CD4-positive, alpha-beta T cell treated with Interleukin-17A for 1 hour (primary cell): Measurements from ENCODE around the gene FBXO42.

Experiments
- DNase-seq: peaks from one replicate; pipeline ENCODE4 v3.0.0-alpha.2; 2020

The FBXO42 gene

DNA sequence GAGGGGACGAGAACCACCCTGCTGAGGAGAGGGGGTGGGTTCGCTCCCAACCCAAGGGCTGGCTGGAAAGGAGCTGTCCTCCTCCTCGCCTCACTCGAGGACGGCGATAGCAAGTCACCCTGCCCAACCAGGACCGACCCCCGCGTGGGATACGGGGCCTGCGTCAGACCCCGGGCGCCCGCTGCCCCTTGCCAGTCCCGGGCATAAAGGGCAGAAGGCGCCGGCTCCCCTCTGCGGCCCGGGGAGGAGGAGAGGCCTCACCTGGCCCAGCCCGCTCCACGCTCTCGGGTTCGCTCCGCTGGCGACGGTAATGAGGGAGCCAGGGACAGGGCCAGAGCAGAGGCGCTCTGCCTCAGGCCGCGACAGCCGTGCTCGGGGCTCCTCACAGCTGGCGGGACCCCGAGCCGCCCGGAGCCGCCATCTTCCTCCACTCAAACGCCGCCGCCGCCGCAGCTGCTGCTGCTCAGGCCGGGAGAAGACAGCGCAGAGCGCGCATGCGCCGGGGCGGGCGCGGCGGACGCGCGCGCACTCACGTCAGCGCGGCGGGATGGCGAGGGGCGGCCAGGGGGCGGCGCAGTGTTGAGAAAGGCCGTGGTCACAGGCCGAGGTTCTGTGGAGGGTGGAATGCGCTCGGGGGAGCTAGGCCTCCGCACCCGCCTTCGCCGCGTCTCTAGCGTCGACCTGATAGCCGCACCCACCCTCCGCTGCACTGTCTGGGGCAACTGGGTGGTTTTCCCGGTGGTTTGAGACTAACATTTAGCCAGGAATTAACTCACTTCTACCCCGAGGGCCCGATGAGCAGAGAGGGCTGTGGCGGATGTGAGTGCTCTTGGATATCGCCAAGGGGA, at the start of gene FBXO42:
TSS of gene FBXO42 (minus strand) at position 487 of the 848 bp plus-strand sequence. CDS start 37,062 bp downstream, outside the sequence.
- peak; percentile 95 for DNase-seq

DNA sequence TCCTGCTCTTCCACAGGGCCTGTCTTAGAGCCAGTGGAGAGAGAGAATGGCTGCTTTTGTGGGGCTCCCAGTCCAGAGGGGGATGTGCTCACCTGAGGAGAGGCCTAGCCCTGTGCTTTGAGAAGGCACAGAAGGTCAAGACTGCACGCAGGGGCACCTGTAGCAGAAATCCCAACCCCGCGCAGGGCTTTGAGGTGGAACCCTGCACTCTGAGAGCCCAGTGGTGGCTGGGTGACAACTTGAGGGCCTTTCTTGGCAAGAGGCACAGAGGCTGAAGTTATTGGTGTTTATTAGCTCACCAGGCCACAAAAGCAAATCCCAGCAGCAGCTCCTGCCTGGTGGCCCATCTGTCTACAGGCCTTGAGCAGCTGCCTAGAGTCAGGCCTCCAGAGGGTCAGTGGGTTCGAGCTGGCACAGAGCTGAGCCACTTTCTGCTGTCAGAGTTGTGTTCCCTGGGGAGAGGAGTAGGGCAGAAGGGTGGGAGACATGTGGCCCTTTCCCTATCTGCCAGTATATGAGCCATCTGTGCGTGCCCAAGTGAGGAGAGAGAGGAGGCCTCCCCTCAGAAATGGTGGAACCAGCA, 46.2 kb upstream of the FBXO42 start:
- no peak for DNase-seq

DNA sequence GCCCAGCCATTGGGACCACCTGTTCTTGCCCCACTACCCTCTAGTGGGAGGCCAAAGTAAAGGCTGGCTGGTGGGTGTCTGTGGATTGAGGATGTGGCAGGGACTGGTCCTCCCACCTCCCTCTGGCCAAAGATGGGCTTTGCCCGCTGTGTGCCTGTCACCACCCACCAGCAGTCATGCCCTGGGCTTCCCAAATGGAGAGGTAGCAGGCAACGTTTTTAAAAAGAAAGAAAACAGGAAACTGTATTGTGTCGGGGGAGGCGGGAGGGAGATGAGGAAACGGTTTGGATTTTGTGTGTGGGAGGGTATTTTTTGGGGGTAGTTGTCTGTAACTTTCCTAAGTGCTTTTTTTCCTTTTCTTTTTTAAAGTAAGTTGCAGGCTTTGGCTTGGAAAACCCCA, 44.8 kb upstream of the FBXO42 start:
- no peak for DNase-seq

DNA sequence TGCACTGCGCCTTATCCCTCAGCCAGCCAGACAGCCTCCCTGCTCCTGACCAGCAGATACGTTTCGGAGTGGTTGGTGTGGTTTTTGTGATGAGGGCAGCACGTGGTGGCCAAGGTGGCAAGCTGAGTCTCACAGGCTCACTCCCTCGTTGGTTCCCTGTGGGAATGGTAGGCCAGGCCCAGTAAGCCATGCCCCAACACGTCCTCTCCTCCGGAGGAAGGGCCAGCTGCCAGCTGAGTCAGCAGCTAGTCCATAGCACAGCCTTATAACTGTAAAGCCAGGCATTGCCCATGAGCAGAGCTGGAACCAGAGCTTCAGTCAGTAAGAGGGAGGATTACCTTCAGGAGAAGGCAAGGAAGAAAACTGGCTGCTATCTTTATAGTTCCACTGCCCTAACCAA, 44.3 kb upstream of the FBXO42 start:
- no peak for DNase-seq

DNA sequence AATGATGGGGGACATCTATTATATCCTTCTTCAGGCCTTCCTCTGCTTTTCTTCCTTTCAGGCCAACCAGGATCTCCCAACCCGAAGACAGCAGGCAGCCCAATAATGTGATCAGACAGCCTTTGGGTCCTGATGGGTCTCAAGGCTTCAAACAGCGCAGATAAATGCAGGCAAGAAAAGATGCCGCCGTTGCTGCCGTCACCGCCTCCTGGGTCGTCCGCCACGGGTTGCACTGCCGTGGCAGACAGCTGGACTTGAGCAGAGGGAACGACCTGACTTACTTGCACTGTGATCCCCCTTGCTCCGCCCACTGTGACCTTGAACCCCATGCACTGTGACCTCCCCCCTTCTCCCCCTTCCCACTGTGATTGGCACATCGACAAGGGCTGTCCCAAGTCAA, 42.7 kb upstream of the FBXO42 start:
- DNase-seq = no peak

DNA sequence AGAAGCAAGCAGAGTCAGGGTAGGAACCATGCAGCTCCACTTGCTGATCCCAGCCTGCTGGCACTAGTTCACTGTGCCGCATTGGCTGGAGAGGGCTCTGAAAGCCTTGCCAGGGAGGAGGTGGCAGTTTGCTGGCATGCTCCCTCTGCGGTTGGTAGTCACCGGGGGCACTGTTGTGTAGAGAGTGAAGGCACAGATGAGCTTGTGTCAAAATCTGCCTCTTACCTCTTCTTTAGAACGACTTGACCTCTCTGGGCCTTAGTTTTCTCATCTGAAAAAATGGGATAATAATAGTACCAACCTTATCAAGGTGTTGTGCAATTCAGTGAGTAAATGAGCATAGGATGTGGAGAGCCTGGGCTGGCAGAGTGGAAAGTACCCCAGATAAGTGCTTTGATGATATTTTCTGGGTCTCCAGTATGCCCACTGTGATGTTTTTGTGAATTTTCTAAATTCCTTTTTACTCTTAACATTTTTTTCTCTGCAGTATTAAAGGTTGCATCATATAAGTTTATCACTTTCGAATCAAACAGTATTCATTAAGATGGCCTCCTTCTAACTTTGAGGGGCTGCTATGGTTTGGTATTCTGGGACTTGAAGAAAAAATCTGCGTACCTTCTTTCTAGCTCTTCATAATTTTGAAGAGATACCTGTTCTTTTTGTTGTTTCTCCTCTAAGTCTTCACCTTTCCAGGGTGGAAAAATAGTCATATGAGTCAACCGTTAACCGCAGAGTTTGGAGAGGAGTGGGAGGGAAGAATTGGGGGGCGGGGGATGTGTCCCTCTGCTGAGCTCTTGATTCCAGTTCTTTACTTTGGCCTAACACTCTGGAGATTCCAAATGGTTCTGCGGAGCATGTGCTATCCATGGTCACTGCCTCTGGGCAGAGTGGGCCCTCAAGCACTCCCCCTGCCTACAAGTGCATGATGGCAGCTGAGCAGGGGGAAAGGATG, 41.6 kb upstream of the FBXO42 start:
- DNase-seq = no peak

DNA sequence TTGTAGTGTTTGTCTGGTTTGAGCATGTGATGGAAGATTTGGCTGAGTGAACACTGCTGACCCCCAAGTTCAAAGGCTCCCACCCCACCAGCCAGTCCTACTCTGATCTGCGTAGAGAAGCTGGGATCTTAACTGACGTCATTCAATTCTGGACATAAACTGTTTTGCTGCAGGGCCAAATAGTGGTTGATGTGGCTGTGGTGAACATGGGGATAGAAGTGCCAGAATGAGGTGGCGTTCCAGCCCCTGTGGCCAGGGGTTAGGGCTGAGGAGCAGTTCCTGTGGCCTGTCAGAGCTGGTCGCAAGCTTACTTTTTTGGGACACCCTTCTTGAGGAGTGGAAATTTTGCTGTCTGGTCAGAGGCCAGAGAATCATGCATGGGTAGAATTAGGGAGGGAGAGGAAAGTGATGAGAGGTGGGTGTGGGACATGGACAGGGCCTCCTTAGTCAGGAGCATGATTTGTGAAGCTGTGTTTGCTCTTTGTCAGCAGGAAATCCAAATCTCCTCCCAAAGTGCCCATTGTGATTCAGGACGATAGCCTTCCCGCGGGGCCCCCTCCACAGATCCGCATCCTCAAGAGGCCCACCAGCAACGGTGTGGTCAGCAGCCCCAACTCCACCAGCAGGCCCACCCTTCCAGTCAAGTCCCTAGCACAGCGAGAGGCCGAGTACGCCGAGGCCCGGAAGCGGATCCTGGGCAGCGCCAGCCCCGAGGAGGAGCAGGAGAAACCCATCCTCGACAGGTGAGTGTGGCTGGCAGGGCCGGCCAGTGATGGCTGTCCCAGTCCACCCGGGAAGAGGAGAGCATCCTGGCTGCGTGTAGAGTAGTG, 40.7 kb upstream of the FBXO42 start:
- no peak for DNase-seq

DNA sequence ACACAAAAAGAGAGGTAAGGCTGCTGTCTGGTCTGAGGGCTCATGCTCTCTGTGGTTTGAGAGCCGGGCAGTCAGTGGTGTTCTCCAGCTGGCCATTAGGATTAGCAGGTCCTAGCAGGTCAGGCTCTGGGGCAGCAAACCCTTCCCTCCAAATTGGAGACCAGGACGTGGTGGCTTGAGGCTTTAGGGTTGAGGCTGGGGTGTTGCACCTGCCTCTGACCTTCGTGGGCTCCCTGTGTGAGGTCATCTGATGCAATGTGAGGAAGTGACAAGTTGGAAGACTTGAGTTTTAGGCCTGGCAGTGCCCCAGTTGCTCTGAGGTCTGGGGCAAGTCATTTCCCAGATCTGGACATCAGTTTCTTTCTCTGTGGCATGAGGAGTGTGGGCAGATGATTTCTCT, 39.1 kb upstream of the FBXO42 start:
- no peak for DNase-seq

DNA sequence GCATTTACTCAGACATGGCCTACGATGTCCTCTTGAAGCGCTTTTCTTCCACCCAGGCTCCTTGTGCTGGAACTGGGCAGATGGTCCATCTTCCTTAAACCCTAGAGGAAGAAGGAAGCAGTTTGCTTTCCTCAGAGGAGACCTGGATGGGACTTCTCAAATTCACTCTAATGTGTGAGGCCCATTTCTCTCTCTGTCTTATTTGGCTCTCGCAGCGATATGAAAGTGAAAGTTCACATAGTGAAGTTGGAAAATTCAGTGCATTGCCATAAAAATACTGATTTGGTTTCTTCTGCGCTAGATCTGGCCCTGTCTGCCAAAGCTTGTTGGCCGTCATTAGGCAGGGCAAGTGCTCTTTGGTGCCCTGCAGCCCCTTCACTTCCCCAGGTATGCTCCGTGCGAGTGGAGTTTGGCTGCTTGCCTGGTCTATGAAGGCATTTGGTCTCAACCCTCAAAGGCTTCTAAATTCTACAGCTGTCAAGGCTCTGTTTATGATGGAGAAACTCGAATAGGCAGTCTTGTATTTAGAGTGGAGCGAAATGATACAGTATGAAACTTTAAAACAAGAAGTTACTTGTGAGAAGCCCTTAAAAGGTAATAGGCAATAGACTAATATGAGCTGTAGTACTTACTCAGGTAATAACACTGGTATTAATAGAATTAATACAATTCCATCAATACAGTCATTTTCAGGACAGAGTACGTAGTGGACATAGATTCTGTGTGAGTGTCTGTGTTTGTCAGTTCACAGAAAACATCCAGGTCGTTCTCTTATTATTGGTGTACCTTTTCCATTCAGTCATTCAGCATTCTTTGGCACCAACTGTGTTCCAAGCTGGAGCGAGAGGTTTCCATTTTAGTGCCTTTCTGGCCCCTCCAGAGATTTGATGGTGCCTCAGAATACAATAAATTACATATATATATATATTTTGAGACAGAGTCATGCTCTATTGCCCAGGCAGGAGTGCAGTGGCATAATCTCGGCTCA, 35.2 kb upstream of the FBXO42 start:
- DNase-seq = peak; percentile 33

DNA sequence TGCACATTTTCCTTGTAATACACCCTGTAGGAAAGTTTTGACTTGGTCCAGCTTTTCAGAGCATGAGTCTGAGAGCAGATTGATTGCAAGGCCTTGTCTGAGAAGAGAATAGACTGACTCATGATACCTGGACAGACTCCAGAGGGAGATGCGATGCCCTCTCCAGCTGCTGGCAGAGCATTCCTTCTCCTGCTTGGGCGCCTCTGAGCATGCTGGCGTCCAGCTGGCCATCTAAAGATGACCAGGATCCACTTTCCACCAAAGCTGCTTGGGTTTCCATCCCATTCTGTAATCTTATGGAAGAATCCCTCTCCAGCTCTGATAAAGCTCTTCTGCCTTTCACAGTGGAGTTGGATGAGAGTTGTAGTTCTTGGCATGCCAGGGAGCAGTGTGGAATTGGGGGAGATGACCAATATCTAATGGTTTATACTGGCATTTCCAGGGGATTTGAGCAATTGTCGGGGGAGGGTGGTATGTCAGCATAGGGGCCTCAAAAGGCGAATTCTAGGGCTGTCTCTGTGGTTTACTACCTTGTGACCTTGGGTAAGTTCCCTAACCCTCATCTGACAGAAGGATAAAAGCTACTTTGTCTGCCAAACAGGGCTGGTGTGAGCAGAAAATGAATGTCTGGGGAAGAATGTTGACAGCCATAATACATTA, 34.3 kb upstream of the FBXO42 start:
- DNase-seq = peak; percentile 18

DNA sequence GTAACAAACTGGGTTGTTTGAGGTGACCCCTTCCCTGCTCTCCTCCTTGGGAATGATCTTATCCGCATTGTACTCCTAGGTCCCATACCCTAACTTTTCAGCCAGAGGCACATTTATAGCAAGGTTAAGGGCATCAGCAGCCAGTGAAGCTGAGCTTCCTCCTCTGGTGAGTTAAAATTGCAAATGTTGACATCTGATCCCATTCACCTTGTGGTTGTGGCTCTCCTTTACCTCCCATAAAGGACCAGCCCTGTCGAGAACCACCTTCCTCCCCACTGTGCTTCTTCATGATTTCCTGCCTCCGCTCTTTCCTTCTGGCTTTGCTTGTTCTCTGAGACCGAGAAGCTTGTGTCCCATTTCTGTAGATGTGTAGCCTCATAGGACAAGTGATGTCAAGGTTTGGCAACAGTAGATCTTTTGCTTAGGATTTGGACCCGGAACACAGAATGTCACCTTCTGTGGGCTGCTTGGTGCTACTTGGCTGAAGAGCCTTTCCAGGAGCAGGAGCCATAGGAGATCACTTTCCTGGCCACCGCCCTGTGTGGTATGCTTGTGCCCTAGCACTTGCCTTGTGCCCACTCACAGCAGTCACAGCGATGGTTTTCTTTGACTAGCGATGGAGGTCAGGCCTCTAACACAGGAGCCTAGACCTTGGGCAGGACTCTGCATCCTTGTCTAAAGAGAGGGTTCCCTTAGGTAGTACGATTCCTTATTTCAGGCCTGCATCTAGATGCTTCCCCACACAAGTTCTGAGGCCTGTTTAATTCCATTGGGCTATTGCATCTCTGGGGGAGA, 33.6 kb upstream of the FBXO42 start:
- DNase-seq = no peak

DNA sequence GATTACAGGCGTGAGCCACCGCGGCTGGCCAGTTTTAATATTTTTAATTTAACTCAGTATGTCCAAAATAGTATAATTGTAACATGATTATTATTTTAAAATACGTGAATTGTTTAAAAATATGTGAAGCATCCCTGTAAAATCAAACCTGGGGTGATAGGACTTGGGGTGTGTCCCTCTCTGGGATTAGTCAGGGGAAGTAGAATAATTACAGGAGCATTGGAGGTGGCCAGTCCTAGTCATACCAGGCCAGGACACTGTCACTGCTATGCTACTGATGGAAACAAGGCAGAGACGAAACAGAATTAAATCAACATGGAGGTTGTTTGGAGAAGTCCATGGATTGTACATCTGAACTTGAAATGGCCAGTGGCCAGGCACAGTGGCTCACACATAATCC, 31.6 kb upstream of the FBXO42 start:
- no peak for DNase-seq

DNA sequence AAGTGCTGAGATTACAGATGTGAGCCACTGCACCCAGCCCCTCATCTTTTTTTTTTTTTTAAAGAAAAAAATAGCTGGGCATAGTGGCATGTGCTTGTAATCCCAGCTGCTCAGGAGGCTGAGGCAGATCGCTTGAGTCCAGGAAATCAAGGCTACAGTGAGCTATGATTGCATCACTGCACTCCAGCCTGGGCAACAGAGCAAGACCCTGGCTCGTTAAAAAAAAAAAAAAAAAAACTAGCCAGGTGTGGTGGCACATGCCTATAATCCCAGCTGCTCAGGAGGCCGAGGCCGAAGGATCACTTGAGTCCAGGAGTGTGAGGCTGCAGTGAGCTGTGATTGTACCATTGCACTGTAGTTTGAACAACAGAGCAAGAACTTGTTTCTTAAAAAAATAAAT, 28.6 kb upstream of the FBXO42 start:
- DNase-seq = no peak

DNA sequence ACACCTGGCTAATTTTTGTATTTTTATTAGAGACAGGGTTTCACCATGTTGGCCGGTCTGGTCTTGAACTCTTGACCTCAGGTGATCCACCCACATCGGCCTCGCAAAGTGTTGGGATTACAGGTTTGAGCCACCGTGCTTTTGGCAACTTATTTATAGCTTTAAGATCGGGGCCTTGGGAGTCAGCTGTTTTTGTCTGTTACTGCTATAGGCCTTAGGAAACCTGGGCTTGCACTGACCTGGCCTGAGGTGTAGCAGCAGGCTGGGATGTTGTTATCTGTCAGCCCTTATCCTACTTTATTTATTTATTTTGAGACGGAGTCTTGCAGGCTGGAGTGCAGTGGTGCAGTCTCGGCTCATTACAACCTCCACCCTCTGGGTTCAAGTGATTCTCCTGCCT, 26.2 kb upstream of the FBXO42 start:
- DNase-seq = no peak

DNA sequence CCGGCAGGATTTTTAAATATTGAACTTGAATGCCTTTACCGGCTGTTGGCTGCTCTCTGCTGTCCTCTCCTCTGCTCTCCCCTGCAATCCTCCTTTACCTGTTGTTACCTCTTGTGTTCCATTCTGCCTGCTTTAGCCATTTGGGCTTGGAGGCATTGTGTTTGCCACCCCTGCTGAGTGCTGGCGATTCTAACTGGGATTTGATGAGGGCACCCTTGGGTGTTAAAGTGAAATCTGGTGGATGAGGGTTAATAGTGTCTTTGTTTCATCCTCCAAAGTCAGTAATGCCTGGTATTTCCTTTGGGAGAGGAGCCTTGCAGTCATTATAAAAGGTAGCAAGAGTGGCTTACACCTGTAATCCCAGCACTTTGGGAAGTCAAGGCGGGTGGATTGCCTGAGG, 24.7 kb upstream of the FBXO42 start:
- DNase-seq = no peak

DNA sequence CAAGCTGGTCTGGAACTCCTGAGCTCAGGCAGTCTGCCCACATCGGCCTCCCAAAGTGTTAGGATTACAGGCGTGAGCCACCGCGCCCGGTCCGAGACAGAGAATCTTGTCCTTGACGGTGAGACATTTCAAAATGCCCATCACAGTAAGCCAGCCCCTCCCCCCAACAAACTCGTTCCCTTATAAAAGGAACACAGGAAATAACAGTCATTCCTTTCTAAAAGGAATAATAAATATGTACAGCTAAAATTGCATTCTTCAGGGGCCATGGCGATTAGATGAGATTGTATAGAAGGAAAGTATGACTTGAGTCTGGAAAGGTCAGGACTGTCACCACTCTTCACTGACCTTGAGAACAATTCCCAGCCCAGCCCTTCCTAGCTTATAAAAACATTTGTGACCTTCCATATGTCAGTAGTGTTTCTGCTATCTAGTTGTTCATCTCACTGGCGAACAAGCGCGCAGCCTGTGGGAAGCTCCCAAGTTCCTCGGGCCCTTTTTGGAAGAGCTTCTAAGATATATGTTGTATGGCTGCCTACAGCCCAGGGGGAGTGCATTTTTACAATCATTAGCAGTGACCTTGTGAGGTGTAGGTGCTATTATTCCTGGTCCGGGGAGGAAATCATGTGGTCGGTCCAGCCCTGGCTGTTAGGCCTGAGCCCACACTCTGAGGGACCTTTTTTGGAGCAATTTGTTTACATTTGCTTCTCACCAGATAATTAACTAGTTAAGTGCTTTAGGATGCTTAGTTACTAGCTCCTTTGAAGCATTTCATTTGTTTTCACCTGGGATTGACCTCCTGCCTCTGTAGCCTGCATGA, 23.5 kb upstream of the FBXO42 start:
- DNase-seq = no peak

DNA sequence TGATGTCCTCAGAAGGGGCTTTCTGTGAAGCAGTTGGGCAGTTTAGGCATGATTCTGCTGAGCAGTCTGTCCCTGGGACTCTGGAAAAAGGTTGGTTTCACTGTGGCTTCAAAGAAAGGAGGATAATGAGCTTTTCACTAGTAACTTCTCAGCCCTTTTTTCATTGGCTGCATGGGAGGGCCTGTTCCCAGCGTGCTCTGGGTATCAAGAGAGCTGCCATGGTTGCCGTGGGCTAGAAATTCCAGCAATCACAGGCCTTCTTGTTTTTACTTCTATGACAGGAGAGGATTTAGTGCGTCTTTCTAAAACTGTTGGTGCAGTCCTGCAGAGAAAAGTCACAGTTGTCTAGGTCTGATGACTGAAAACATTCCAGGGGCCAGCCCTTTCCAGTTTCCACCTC, 22.0 kb upstream of the FBXO42 start:
- DNase-seq = no peak

DNA sequence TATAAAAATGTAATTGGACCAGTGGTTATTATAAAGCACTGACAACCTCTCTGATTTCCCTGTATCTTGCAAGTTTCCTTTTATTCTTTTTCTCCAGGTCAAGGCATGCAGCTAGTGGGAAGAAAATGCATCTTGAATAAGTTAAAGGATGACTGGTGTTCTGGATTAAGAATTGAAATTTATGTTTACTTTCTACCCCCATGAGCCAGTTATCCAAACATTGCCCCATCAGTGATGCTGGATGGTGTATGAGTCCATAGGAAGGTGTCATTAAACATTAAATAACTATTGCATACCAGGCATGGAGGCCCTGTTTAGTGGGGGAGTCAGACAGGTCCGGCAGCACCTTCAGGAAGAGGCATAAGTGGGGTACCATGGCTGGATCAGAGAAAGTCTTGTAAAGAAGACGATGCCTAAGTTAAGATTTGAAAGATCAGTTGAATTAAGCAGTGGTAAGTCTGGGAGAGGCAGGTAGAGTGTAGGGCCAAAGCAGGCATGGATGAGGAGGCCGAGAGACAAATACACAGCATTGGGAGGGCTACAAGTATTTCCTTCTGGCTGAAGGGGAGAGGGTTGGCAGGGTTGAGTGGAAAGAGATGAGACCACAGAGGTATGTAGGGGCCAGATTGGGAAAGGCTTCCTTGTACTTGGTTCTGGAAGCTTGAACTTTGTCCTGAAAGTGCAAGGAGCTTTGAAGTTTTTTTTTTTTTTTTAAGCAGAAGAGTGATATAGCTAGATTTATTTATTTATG, 20.4 kb upstream of the FBXO42 start:
- DNase-seq = no peak
